IPS DF 4.7 (cell line): Measurements from ENCODE around the gene HMCES.
A peak's percentile ranks its signal among the peaks of the same experiment; 100 is the strongest.

Experiments used
- DNase-seq: peaks from one replicate; pipeline ENCODE4 v3.0.0-alpha.2; 2013; ENCODE audit warnings: low spot score; ENCODE audit errors: extremely low read depth

Gene HMCES

DNA sequence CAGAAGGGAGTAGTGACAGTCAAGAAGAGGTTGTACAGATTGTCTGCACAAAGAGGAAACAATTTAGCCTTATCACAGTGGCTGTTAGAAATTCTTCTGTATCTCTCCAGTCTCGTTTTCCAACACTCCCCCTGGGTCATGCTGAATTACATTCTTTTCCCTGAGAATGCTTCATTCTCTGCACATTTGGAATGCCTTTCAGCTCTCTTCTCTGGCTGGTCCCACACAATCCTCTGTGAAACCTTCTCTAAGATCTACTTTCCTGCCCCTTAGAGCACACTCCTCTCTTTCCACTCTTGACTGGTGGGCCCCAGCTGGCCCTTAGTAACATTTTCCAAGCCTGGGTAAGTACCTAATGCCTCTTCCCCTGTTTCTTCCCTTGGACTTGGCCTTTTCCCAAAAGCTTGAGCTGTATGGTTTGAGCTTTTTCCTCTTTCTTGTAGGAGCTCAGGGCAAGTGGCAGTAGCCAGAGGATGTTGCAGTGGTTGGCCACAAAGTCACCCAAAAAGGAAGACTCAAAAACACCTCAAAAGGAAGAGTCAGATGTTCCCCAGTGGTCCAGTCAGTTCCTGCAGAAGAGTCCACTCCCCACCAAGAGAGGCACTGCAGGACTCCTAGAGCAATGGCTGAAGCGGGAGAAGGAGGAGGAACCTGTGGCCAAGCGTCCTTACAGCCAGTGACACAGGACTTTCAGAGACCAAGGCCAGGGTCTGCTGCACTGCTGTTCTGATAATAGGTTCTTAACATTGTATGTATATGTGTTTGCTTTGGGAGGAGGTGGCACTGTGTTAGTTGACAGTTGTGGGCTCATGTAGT, 25.7 kb downstream of the HMCES start:
- no peak for DNase-seq

DNA sequence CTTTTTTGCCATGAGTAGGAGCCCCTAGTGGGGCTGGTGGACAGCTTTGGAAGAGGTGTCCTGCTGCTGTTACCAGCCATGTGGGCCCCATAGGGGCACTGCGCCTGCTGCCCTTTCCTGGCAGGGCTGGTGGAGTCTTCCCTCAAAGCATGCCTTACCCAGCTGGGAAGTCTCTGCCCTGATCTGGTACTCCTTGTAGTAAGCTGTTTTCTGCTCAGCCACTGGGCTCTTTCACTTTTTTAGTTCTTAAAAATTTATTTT, 26.2 kb downstream of the HMCES start:
- DNase-seq = no peak

DNA sequence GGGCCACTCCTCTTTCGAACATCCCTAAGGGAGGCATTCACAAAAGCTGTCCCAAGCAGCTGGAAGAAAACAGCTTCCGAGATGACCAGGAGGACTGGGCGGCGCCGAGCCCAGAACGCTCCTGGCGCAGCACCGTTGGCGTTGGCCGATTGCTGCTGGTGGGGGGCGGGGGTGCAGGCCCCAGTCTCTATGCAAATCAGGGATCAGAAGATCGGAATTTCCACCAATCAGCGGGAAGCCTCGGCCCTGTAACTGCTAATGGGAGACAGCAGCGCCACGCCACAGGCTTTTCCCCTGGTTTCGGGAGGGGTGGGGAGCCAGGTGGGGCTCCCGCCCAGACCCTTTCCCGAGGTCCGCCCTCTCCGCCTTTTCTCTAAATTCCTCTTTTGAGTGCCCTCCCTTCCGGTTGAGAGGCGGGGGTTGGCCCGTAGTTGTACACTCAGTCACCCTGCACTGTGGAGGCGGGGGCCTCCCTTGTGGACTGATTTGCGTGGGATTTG, 27.0 kb downstream of the HMCES start:
- peak; percentile 98 for DNase-seq

DNA sequence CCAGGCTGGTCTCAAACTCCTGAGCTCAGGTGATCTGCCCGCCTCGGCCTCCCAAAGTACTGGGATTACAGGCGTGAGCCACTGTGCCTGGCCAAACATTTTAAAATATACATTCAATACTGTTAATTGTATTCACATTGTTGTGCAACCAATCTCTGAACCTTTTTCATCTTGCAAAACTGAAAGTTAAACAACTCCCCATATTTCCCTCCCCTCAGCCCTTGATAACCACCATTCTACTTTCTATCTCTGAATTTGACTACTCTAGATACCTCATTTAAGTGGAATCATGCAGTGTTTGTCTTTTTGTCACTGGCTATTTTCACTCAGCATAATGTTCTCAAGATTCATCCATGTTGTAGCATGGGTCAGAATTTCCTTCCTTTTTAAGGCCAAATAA, 30.0 kb downstream of the HMCES start:
- DNase-seq = no peak

DNA sequence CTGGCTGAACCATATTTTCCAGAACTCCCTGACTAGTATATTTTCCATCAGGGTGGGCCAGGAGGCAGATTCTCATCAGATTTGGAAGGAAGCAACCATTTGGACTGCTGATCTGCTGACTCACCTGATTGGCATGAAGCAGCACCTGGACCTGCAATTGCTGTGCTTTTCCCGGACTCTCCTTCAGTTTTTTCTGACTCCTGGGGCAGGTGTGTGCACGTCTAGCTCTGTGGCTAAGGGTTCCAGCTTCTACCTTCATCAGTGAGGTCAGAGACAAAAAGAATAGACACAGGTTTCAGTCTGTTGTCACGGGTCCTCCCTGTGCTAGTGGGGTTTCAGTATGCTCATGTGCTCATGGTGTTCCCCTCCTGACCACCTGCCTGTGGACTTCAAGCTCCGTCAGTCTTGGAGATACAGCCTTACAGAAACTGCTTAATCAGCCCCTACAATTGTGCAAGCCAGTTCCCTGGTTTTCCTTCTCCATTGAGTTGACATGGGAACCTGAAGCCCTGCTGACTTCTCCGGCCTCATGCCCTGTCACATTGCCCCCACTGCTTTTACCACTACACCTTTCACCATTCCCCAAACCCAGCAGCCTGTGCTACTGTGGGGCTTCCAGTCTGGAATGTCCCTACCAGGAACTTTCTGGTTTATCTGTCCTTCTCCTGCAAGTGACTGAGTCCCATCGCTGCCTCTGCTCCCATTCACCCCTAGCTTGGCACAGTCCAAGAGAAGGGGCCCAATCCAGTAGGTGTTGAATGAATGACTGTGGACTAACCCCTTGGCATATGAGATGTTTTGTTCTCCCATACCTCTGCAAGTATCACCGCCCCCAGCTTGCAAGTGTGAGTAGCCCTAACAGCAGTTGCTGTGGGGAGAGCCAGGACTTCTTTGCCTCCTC, 31.7 kb downstream of the HMCES start:
- DNase-seq = no peak

DNA sequence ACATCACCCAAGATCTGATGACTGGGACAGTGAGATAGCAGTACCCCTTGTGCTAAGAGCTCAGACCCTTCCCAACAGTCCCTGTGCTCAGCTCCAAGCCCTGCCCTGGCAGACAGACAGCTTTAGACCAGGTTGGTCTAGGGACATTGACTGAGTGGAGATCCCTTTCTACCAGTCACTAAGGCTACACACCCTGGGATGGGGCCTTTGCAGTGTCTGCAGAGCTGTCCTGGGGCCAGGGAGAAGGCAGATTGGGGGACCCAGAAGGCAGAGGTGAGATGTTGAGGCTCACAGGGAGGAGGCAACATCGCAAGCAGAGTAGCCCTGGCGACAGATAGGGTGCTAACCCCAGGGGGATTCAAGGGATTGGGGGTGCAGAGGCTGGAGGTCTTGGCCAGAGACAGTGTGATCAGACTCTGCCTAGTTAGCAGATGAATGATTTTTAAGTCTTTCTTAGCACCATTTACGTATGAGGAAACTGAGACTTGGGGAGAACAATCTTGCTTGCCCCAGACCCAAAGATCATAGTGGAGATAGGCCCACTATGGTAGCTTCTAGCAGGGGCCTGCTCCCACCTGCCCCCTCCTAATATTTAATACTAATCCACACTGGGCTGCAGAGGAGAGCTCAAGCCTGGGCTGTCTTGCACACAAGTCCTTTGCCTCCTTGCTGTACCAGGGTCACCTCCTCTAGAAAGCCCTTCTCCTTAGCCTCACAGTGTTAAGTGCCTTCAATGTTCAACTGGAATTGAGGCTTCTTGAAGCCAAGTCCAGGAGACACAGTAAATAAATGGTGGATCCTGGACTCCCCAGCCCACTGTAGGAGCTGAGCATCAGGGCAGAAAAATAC, 32.6 kb downstream of the HMCES start:
- no peak for DNase-seq

DNA sequence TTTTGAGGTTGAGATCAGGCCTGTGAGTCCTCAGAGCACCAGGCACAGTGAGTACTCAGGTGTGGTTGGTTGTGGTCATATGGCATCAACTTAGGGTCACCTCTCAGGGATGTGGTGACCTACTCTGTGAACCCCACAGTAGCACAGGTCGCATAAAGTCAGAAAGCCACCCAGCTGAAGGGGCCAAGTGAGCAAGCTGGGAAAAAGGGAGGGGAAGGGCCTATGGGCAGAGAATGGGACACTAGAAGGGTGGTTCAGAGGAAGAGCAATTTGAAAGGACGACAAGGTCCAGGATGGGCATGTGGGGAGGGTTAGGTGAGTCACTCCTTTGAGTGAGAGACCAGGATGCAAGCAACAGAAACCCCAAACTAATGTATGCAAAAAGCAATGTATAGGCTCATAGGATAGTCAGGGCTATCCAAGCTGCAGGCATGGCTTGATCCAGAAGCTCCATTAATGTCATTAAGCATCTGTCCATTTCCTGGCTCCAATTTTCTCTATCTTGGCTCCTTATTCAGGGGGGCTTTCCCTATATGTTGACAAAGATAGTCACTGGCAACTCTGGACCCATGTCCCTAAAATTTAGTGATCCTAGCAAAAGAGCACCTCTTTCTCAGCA, 33.5 kb downstream of the HMCES start:
- DNase-seq = no peak

DNA sequence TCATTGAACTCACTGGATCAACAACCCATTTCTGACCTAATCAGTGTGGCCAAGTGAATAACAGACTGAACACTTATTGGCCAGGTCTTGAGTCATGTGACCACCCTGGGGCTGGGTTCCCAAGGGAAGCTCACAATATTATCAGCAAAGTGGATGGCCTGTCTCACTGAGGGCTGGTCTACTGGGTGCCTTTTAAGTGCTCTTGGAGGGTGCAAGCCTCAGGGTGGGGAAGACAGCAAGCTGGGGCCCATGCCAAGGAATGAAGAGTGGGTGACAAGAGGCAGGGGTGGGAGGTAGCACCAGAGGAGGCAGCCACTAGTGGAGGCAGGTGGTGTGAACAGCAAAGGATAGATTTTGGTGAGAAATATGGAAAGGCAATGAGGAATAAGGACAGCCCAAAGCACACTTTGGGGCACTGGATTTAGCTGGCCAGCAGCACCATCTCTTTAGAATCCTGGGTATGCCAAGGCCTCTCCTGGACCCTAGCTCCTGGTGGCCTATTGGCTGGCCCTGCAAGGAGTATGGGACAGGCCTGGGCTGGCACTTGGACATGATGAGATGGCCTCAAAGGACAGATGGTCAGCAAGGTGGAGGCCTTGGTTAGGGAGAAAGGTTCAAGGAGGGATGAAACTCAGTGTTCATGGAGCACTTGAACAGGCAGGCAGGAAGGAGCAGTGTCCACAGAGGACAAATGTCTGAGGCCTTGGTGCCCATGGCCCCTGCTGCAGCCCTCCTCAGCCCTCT, 34.2 kb downstream of the HMCES start:
- no peak for DNase-seq

DNA sequence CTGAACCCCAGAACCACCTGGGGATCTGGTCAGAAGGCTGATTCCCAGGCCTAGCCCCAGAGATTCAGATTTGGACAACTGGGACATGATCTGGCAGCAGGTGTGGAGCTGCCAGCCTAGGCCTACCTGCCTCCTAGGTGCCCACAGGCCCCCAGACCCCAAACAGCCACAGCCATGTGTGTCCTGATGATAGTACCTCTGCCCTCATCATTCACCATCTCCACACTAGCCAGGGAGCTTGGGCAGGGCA, 34.7 kb downstream of the HMCES start:
- DNase-seq = no peak

DNA sequence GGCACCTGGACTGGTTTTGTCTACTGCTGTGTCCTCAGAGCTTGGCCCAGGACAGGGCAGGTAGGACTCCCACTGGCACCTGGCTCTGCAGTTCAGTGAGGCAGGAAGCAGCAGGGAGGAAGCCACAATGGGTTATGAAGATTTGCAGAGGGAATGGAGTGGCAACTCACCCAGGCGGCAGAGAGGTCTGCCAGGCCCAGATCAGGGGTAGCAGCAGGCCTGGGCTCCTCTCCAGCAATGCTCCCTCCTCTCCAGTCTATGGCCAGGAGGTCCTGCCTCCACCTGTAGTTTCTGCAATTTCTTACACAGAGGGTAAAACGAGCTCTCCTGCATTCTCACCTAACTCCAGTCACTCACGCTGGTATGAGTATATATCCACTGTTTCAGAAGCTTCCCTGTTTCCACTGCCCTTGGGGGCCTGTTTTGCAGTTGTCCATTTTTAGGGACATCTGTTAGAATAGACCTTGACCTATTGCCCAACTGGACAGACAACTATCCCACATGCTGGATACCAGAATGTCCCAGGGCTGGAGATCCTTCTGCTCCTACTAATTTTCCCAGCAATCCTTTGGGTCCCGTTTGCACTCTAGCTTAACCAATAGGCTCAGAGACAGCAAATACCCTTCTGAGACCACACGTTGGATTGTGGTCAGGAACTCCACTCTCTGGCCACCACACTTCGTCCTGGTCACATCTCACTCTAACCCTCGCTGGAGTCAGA, 35.2 kb downstream of the HMCES start:
- DNase-seq = no peak

DNA sequence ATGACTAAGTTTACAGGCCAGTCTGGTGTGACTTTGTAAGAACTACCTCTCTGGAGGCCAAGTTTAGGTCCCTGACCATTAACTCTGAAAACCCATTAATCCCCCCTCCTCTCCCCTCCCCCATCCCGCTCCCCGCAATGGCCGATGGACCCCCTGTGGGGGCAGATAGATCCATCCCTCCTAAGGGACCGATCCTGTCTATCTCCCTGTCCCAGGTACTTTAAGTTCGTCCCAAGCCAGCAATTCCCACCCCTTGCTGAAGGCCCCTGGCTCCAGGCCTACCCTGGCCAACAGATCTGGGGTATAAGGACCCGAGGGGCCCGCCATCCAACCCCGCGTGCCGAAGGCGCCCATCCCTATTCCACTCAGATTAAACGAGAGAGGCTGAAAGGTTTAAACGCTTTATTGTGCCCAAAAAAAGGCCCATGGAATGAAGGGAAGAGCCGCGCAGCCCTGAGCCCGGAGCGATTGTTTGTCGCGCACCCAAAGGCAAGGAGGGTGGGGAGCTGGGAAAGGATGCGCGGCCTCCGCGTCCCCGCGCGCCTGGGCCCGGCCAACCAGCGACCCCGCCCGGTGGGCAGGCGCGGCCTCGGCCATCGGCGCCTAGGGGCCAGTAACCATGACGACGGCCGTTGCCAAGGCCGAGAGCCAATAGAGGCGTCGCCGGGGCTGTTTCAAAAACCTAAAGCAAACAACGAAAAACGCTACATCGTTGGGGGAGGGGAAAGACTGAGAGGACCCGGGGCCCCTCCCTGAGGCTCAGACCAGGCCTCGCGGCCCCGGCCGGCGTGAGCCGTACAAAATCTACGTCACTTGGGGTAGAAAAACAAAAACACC, 35.9 kb downstream of the HMCES start:
- peak; percentile 68 for DNase-seq

DNA sequence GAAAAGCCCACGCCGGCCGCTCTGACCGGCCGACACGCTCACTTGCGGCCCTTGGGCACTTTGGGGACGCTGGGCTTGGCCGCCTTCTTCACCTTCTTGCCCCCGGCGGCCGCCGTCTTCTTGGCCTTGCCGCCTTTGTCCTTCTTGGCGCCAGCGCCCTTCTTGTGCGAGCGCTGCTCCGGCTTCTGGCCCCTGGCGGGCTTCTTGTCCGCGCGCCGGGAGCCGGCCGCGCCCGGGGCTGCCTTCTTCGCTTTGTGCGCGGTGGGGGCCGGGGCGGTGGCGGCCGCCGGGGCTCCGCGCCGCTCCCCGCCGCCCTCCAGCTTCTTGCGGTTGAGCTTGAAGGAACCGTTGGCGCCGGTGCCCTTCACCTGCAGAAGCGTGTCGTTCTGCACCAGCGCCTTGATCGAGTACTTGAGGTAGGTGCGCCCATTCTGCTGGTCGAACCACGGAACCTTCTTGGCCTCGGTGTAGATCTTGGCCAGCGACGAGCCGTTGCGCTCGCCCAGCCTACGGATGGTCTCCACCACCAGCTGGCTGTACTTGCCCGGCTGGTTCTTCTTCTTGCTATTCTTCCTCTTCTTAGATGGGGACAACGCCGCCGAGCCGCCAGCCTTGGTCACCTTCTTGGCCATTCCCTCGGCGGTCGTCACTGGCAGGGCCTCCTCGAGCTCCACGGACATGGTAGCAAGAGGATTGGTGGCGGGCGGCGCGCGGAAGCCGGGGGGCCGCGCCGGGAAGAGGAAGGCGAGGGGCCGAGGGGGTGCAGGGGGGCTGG, 36.7 kb downstream of the HMCES start:
- DNase-seq = no peak

DNA sequence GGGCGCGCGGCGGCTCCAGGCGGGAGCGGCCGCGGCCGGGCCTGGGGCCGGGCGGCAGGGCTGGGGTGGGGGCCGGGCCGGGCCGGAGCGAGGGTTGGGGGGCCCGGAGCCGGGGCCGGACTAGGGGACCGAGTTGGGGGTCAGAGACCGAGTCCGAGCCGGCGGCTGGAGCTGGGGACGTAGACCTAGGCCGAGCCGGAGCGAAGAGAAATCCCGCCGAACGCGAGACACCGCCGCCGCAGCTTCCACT, 37.3 kb downstream of the HMCES start:
- DNase-seq = no peak

DNA sequence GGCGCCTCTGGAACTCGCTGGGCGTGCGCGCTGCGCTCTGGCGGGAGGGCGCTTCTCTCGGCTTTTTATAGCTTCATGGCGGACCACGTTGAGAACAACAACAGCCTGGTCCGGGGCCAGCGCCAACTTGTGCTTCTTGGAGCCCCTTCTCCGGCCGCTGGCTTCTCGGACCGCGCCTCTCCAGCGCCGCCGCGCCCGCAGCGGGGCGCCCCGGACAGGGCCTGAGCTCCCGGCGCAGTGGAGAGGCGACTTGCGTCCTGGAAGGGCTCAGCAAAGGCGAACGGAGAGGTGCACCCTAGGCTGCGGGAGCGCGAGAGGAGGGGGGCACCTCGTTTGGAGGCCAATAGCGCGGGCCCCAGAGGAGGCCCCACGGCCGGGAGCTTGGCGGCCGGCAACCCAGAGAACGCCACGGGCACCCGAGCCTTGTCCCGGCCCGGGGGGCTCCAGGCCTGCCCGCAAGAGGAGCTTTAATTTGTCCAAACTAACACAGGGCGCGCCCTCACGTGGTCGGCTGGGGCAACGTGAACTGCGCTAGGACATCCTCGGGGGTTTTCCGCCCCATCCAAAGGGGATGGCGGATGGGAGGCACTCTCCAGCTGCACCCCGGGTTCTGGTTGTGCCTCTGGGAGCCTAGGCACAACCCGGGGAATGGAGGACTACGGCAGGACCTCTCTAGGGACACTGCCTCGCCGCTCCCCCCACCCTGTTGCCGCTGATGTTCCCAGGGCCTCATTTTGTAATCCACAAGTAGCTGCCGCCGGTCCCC, 37.8 kb downstream of the HMCES start:
- DNase-seq = no peak

DNA sequence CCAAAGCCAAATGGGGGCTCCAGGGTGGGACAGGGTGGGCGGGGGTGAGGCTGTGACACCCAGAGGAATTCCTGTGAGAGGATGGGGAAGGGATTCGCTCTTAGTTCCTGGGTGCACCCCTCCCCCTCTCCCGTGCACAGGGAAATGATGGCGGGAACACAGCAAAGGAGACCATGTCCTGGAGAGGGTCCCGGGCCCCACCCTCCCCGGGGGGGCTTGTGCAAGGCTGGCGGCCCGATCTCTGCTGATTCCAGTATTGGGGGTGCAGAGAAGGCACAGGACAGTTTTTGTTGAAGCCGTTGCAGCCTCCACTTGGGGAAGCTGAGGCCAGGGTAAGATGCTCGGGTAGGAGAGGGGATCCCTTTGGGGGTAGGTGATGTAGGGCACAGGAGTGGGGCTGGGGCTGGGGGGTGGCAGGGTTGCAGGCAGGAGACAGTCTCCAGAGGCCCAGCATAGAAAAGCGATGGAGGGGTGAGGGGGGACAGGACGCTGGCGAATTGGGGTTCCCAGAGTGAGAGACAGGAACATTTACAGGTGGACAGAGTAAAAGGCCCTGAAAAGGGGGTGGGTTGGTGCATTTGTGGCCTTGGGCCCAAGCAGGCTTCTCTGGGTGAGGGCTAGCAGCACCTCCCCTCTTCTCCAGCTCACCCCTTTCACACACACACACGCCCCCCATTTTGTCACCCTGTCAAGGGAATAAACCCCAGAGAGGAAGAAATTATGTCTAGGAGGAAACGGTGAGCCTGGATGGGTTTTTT, 38.5 kb downstream of the HMCES start:
- no peak for DNase-seq

DNA sequence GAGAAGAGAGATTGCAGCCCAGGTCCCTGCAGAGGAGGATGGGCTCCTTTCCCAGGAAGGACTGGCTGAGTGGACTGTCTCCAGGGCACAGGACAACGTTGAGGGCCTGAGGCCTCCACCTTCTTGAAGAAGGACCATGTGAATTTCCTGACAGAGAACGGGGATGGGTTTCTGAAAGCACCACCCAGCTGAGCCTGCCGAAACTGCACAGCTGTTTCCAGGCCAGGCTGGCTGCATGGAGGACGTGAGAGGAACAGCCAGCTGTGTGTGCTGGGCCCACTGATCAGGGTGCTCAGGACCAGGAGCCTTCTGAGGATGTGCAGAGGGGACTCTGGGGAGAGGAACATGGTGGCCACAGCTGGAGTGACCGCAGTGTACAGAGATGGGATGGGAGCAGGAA, 39.2 kb downstream of the HMCES start:
- no peak for DNase-seq

DNA sequence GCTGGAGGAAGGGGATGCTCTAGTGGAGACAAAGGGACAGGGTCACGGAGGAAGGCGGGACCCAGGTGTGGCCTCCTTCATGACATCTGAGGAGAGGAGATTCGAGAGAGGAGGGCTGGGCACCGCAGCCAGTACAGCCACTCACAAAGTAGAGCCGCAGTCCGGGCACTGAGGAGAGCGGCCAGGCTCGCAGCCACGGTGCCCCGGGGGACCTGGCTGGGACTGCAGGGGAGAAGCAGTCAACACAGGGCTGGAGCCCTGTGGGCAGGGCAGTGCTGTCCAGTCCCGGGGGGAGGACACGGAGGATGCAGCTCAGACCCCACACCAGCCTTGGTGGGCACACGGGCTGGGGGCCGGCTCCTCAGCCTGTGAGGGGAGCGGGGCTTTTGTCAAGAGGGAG, 40.3 kb downstream of the HMCES start:
- no peak for DNase-seq
